ENCODE data around the gene TBKBP1.

GRCh38 chr17:47717261-47717697 lies 23.3 kb downstream of the TBKBP1 start:
- TF ChIP-seq CTCF (IDR thresholded peaks at IDR 0.05): peak in 2 of 6 experiments; percentile 8 to 18
- no peak for TF ChIP-seq POLR2A (IDR thresholded peaks at IDR 0.05)

All from esophagus squamous epithelium (tissue), 4 donors.